Islet of Langerhans (tissue), 1 donor: ENCODE results near the gene ODAPH.

Experiments
- FAIRE-seq: peaks from one replicate; lab custom pipeline; 2011; peaks lifted over from hg19 to GRCh38; lab: Jason Lieb, UNC

Gene ODAPH

DNA sequence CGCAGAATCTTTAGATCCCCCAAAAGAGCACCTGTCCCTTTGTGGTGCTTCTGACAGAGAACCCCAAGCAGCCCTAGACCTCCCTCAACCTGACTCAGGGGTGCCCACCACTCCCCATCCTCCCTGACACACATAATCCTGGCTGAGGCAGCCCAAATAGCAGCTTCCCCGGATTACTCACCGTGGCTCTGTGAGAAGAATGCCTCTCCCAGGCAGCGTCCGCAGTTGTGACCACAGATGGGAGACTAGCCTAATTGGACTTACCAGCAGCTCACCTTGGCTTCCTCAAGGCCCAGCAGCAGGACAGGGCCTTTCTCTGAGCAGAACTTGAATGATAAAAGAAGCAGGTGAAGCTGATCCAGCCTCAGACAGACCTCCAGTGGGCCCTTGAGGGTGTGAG is 10.3 kb upstream of the ODAPH start:
- FAIRE-seq = no peak

DNA sequence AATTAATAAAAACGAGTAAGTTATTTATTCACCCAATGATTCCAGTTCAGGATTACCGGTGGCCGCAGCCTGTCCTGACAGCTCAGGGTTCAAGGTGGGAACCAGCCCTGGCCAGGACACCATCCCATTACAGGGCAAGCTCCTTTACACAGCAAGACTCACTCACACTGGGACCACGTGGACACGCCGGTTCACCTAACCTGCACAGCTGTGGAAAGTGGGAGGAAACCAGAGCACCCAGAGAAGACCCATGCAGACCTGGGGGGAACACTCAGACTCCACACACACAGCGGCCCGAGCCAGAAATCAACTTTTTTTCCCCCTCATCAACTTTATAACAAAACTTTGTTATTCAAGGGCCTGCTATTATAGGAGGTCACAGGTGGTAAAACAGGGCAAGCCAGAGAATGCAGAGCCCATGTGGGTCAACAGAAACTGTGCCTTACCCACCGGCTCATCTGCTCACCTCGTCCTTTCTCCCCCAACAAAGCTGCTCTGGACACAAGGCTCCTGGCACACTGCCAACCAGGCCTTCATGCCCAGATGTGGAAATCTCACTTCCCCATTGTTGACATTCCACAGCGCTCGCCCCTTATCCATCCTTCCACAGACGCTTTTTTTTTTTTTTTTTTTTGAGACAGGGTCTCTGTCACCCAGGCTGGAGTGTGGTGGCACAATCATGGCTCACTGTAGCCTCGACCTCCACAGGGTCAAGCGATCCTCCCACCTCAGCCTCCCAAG is 8.0 kb upstream of the ODAPH start:
- FAIRE-seq = no peak

DNA sequence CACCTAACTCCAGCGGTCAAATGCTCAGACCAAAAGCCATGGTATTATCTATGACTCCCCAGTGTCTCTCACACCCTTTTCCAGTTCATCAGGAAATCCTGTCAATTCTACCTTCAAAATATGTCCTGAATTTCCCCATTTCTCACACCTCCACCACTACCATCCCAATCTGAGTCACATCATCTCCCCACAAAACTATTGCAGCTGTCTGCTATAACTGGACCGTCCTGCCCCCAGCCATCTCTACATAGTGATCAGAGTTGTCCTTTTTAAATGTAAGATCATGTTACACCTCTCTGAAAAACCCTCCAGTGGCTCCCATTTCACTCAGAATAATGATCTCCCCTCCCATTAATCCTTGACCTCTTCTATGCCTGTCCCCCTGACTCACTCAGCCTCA is 6.8 kb upstream of the ODAPH start:
- no peak for FAIRE-seq

DNA sequence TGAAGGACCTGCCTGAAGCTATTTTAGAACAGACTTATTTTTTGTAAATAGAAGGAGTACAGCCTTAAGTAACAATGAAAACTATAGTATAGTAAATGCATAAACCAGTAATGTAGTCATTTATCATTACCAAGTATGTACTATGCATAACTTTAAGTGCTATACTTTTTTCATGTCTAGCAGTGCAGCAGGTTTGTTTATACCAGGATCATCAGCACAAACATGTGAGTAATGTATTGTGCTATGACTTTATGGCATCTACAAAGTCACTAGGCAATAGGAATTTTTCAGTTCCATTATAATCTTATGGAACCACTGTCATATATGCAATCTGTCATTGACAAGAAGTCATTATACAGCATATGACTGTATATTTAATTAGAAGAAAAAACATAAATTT is 3.4 kb upstream of the ODAPH start:
- no peak for FAIRE-seq

DNA sequence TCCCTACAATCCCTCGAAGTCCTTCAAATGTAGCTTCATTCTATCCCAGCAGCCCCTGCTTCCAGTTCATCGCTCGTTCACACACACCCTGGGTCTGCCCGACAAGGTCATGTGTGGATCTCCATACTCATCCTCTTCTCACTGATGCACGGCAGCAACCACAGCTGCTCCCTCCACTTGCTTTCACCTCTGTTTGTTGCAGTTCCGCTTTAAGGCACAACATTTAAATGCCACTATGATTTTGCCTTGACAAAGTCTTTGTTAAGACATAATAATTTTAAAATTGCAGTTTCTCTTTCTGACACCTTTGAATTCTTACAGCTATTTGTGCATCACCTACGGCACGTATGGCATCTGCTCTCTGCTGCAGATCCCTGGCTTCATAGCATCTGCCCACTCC is 1.8 kb downstream of the ODAPH start:
- FAIRE-seq = no peak

DNA sequence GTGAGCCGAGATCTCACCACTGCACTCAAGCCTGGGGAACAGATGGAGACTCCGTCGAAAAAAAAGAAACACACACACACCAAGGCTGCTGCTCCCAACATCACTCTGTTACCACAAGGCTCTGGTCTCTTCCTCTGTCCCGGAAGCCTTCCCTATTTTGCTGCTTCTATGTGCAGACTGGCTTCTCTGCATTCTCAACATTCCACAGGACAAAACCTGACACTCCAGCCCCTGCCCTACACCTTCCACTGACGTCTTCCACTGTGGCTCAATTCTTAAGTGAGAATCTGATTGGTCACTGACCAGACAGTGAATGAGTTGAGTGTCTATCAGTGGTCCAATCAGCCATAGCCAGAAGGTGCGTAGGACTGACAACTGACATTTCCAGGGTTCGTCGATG is 5.9 kb downstream of the ODAPH start:
- FAIRE-seq = no peak

DNA sequence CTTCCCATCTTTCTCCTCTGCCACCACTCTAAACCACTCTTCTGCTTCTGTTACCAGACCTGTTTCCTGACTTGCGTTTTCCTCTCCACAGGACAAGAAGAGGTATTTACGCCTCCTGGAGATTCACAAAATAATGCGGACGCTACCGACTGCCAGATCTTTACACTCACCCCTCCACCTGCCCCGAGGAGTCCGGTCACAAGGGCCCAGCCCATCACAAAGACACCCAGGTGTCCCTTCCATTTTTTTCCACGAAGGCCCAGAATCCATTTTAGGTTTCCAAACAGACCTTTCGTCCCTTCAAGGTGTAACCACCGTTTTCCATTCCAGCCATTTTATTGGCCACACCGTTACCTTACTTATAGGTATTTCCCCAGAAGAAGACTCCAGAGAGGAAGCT is 8.2 kb downstream of the ODAPH start:
- no peak for FAIRE-seq

DNA sequence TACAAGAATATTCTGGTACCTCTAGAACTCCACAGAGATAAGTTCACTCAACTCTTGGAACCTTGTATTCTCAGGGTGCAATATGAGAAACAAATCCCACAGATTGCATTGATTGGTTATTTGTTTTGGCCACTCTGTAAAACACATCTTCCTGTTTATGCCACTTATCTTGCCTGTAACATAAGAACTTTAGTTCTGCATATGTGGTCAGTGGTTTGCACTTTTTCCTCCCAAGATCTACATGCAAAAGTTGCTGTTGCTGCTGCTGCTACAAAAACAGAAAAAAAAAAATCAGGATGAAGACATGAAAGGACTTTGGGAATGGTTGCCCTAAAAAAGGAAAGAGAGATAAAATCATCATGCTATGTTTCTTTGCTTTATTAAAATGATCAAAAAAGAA is 9.6 kb downstream of the ODAPH start:
- no peak for FAIRE-seq

DNA sequence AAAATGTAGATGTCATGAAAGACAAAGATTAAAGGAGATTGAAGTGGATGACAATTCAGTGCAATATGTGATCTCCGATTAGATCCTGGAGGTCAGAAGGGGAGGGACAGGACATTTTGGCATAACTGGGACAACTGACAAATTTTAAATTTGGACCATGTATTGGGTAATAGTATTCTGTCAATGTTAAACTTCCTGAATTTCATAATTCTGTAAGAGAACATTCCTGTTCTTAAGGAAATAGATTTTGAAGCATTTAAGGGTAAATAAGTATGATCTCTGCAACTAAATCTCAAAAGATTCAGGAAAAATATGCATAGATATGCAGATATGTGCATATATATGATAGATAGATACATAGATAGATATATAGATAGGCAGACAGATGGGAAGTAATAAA is 11.0 kb downstream of the ODAPH start:
- no peak for FAIRE-seq

DNA sequence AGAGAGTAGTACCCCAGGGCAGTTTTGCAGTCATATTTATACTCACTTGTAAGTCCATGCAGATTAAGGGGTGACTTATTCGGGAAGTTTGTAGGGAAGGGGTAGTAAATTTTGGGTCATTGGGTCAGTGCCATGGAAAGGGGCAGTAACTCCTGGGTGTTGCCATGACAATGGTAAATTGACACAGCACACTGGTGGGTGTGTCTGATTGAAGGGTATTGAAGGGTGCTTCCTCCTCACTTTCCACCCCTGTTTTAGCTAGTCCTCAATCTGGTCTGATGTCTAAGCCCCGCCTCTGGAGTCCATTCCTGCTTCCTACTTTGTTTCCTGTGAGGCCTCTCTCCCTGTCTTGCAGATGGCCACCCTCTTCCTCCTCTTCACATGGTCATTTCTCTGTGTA is 11.9 kb downstream of the ODAPH start:
- FAIRE-seq = no peak

DNA sequence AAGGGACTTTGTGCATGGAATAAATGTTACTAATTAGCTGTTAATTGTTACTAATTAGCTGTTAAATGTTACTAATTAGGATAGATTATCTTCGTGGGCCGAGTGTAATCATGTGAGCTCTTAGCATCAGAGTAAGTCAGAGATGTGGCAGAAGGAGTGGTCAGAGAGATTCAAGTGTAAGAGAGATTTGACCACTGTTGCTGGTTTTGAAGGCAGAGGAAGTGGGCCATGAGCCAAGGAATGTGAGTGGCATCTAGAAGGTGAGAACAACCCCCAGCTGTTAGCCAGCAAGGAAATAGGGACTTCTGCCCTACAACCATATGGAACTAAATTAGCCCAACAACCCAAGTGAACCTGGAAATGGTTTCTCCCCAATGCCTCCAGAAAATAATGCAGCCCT is 28.2 kb downstream of the ODAPH start:
- FAIRE-seq = no peak

DNA sequence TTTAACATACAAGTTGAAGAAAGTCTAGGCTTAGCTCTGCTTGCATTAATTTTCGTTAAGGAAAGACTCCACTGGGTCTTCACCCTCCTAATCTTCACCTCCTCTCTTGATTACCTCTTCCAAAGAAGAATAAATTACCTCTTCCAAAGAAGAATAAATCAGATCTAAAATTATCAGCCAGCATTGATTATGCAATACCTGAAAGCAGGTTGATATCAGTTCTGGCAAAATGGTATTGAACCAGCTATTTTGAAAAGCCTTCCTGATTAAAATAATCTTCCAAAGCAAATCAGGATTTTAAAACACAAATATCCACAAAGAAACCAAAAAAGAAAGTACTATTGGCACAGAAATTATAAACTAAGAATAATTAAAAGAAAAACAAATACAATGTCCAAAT is 37.5 kb downstream of the ODAPH start:
- no peak for FAIRE-seq

DNA sequence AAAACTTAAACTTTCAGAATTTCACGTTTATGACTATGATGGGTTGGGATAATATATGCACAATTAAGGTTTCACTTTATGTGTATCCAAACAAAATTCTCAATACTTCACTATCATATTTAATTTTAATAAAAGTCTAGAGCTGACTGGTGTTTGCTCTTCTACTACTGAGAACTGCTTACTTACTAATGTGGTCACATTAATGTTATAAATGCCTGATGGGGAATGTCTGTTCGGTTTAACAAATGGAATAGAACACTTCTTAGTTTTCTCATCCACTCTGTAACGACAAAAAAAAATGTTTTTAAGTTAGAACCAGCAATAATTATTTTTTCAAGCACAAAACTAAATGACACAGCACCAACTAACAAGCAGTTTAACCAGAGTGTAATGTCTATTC is 40.2 kb downstream of the ODAPH start:
- no peak for FAIRE-seq

DNA sequence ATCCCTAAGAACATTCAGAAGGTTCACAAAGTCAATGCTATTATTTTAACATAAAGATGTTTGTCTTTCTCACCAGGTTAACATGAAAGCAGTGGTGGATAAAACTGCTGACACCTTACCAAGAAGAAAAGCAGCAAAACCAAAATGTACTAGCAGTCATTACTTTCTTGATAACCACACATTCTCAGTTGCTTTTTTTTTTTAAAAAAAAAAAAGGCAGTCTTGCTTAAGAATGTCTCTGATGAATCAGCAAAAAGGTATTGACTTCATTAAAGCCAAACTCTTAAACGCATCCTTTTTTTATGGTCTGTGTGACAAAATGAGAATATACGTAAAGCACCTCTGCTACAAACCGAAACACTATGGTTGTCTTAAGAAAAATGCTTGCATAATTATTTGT is 42.5 kb downstream of the ODAPH start:
- FAIRE-seq = no peak

DNA sequence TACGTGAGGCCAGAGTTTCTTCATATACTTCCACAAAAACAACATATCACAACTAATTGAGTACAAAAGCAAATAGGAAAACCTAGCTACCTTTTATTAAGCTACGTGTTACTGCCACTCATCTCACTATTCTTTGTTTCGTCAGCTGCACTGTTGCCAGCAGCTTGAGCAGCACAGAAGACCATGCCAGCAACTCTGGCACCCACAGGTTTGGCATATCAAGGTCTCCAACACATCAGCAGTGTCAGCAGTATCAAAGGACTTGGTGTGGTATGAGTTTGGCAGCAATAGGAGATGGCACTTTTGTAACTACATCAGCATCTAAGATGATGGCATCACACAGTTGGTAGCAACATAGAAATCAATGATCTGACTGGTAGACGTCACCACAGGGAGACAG is 43.8 kb downstream of the ODAPH start:
- FAIRE-seq = no peak

DNA sequence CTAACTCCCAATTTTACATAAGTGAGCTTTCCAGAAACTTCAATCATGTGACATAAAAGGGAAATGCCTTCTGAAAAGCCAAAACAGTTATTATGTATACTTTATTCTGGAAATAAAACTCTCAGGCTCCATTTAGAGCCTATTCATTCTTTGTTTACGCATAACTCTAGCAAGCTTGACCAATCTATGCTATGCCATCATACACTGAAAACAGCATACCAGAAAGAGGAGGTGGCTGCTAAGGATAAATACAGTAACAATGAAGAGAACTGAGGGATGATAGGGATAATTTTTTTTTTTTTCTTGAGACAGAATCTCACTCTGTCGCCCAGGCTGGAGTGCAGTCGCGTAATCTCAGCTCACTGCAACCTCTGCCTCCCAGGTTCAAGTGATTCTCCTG is 50.1 kb downstream of the ODAPH start:
- no peak for FAIRE-seq

DNA sequence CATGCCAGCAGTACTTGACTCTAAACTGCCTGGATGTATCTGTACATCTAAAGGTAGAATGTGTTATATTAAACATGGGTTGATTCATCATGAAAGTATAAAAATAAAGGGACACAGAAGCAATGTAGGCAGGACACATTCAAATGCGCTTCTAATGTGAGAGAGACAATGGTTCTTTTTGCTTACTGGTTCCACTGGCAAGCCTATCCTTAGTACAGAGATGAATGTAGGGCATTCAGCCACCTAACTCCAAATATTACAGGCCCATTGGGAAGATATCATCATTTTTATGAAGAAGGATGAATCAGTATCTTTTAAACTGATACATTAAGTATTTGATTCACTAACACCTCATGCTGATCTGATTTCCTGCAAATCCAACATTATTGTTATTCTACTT is 56.4 kb downstream of the ODAPH start:
- FAIRE-seq = no peak
